K562 (cell line): ENCODE measurements around the gene TRAF3IP1. TPM values are rescaled to one million over a fixed set of nuclear protein-coding genes. Genes with fewer than 3 reads are reported as not detected.

ENCODE experiments used
- ATAC-seq: fragments of 200-7000 bp; cut with Tn5 transposase; 3 replicates; pipeline ENCODE4 v1.9.1; 2020; ENCODE audit warnings: moderate library complexity
- BruUV-seq: library from RNA; stranded (reverse); fragments of 400-500 nt; replicated peaks from 2 replicates; lab custom pipeline; 2021; lab: Mats Ljungman, UMichigan
- CTCF ChIA-PET: fragments of 300-600 bp; formaldehyde crosslinking; extraction: SDS; loops from one replicate; lab custom pipeline; 2021; ENCODE audit warnings: low intra/inter-chr PET ratio; lab: Yijun Ruan, JAX
- POLR2A ChIA-PET: fragments of 300-600, 350-650 bp; sonication (Branson Sonifier 250); formaldehyde crosslinking; extraction: SDS; loops from one replicate; lab custom pipeline; 2021; ENCODE audit warnings: antibody characterized with exemption, inconsistent platforms; lab: Yijun Ruan, JAX
- DNase-seq, 4 experiments: peaks; one replicate each; pipeline versions ENCODE4 v3.0.0 to v3.0.0-alpha.2; 2011 to 2018; ENCODE audit warnings: low spot score in 3 of 4, mixed read lengths in 3 of 4; ENCODE audit errors: extremely low read depth in 1 of 4
- FAIRE-seq: peaks from 2 replicates; lab custom pipeline; 2011; peaks lifted over from hg19 to GRCh38; lab: Jason Lieb, UNC
- H2AFZ ChIP-seq: 2 replicates; pipeline ENCODE4 v1.6.0; 2011; ENCODE audit warnings: low read depth, low read length, control low read depth, inconsistent platforms
- H3K27ac ChIP-seq: fragments of 200-600 bp; 3 replicates; pipeline ENCODE4 v1.8.0; 2011; ENCODE audit warnings: low read depth, mild to moderate bottlenecking, control low read depth, inconsistent platforms, low read length, moderate library complexity, mixed read lengths; ENCODE audit errors: extremely low read depth
- H3K27me3 ChIP-seq, 2 experiments: fragments of 300-600 bp in 1 of 2; 2 replicates in 1 of 2; 3 replicates in 1 of 2; pipeline versions ENCODE4 v1.6.0 to v1.8.0; 2011; ENCODE audit warnings: inconsistent platforms in 2 of 2, low read length in 2 of 2, mild to moderate bottlenecking in 1 of 2, mixed read lengths in 1 of 2, moderate library complexity in 1 of 2; ENCODE audit not compliant: control insufficient read depth in 2 of 2, insufficient read depth in 2 of 2
- H3K36me3 ChIP-seq: fragments of 300-600 bp; 3 replicates; pipeline ENCODE4 v1.8.0; 2011; ENCODE audit warnings: mild to moderate bottlenecking, low read length, inconsistent platforms; ENCODE audit not compliant: control insufficient read depth, insufficient read depth
- H3K4me1 ChIP-seq, 2 experiments: fragments of 200-600 bp in 1 of 2; replicated peaks in 1 of 2; 2 replicates in 1 of 2; 3 replicates in 1 of 2; pipeline versions ENCODE4 v1.5.1 to v1.8.0; 2011; ENCODE audit warnings: inconsistent platforms in 2 of 2, low read length in 2 of 2, mild to moderate bottlenecking in 1 of 2, mixed read lengths in 1 of 2, moderate library complexity in 1 of 2; ENCODE audit not compliant: control insufficient read depth in 2 of 2, insufficient read depth in 2 of 2
- H3K4me2 ChIP-seq: 2 replicates; pipeline ENCODE4 v1.6.1; 2011; ENCODE audit warnings: low read length, control low read depth, inconsistent platforms, mixed read lengths; ENCODE audit not compliant: insufficient read depth
- H3K4me3 ChIP-seq: fragments of 200-600 bp; sonication (generic), shearing (Covaris generic); 2 replicates; pipeline ENCODE4 v1.5.1; 2016; ENCODE audit warnings: control low read depth, inconsistent platforms
- H3K79me2 ChIP-seq: fragments of 200-600 bp; 3 replicates; pipeline ENCODE4 v1.8.0; 2011; ENCODE audit warnings: low read length, inconsistent platforms; ENCODE audit not compliant: control insufficient read depth, insufficient read depth
- H3K9ac ChIP-seq, 2 experiments: 2 replicates each; pipeline versions ENCODE4 v1.6.0 to v1.6.1; 2011; ENCODE audit warnings: low read depth in 2 of 2, low read length in 2 of 2, control low read depth in 1 of 2, inconsistent platforms in 1 of 2, mild to moderate bottlenecking in 1 of 2, mixed read lengths in 1 of 2; ENCODE audit not compliant: insufficient read depth in 1 of 2
- H3K9me1 ChIP-seq: one replicate; pipeline ENCODE4 v1.6.0; 2011; ENCODE audit warnings: inconsistent platforms, mild to moderate bottlenecking, low read length, moderate library complexity; ENCODE audit not compliant: control insufficient read depth, insufficient read depth
- H3K9me3 ChIP-seq: replicated peaks from 2 replicates; pipeline ENCODE4 v1.5.1; 2011; ENCODE audit warnings: low read depth, low read length, inconsistent platforms; ENCODE audit not compliant: control insufficient read depth, insufficient read depth
- H4K20me1 ChIP-seq: replicated peaks from 2 replicates; pipeline ENCODE4 v1.6.1; 2011; ENCODE audit warnings: low read length, inconsistent platforms, mixed read lengths; ENCODE audit not compliant: control insufficient read depth, insufficient read depth
- FOSL1 ChIP-seq: fragments of 200-800 bp; sonication (Bioruptor generic); conservative IDR thresholded peaks from 2 replicates; pipeline ENCODE4 v1.6.1; 2016; ENCODE audit warnings: missing genetic modification characterization, missing compliant biosample characterization
- GTF2E2 ChIP-seq: fragments of 200-800 bp; sonication (Bioruptor generic); IDR thresholded peaks from 2 replicates; pipeline ENCODE4 v1.6.1; 2016; ENCODE audit warnings: missing genetic modification characterization, missing compliant biosample characterization
- HOMEZ ChIP-seq: fragments of 250-450 bp; sonication (Bioruptor Pico); IDR thresholded peaks from 2 replicates; pipeline ENCODE4 v1.4.0; 2020; ENCODE audit warnings: mild to moderate bottlenecking, moderate library complexity
- MAFK ChIP-seq: IDR thresholded peaks from 2 replicates; pipeline ENCODE4 v1.6.1; 2011; ENCODE audit warnings: low read length, improper control_type of control experiment
- TEAD2 ChIP-seq: fragments of 450-650 bp; IDR thresholded peaks from 2 replicates; pipeline ENCODE4 v1.6.1; 2016; ENCODE audit warnings: missing genetic modification characterization, control low read depth, missing compliant biosample characterization
- THRB ChIP-seq: fragments of 450-650 bp; formaldehyde crosslinking; conservative IDR thresholded peaks from 2 replicates; pipeline ENCODE4 v1.4.0; 2022; ENCODE audit warnings: mild to moderate bottlenecking, missing genetic modification characterization
- TSHZ1 ChIP-seq: fragments of 250-450 bp; sonication (Bioruptor Pico); IDR thresholded peaks from 2 replicates; pipeline ENCODE4 v1.4.0; 2020; ENCODE audit warnings: mild to moderate bottlenecking, moderate library complexity
- ZNF263 ChIP-seq: sonication (generic); formaldehyde crosslinking; IDR thresholded peaks from 2 replicates; pipeline ENCODE4 v1.8.0; 2022; ENCODE audit warnings: mild to moderate bottlenecking, missing genetic modification reagents, borderline replicate concordance
- ZNF586 ChIP-seq: fragments of 450-650 bp; formaldehyde crosslinking; conservative IDR thresholded peaks from 2 replicates; pipeline ENCODE4 v1.4.0; 2020; ENCODE audit warnings: mild to moderate bottlenecking, moderate library complexity
- WGBS: fragments of 100-300 bp; shearing (Covaris generic); methylation state at CpG from one replicate; pipeline ENCODE4 v1.1.6; 2016; ENCODE audit warnings: low coverage, mixed read lengths; ENCODE audit not compliant: insufficient coverage; ENCODE audit errors: missing lambda C conversion rate; 5-methylcytosine and 5-hydroxymethylcytosine counted together
- in situ Hi-C: fragments of 300-500 bp; cut with MboI; formaldehyde crosslinking; loops from 4 replicates; pipeline ENCODE4 v1.15.0; 2018; ENCODE audit warnings: inconsistent platforms, mixed read lengths
- intact Hi-C: fragments of 100-400 bp; cut with micrococcal nuclease; formaldehyde crosslinking; loops from 2 replicates; pipeline ENCODE4 v1.14.2; 2022
- polyA plus RNA-seq, 8 experiments: library from polyadenylated mRNA; depleted of rRNA in 4 of 8; stranded (reverse) in 5 of 8; unstranded in 3 of 8; fragments of >200 nt; fragmentation: Nextera tagmentation in 2 of 8; fragmentation: Illumina TruSeq in 1 of 8; extraction: Ambion mirVana in 2 of 8; extraction: Trizol in 1 of 8; gene quantifications; 2 replicates each; pipeline versions ENCODE4 v1.2.1 to v1.2.3, GENCODE V29; 2011 to 2014; ENCODE audit warnings: inconsistent platforms in 1 of 8, missing spikeins in 1 of 8
- total RNA-seq, 7 experiments: library from RNA; depleted of rRNA in 6 of 7; stranded (reverse); fragments of >200 nt in 6 of 7; fragmentation: Illumina TruSeq in 2 of 7; extraction: Trizol in 2 of 7; gene quantifications; 2 replicates each; pipeline versions ENCODE4 v1.2.1 to v1.2.3, GENCODE V29; 2011 to 2021; ENCODE audit warnings: low replicate concordance in 1 of 7

TRAF3IP1 gene
- total and polyA plus RNA-seq, 9 of the 15 experiments (the other 6 are each of a cell fraction or from before 2014, with no cell fraction given), result 1.3 to 7.4 (median 3.4) TPM

- no peak for TF ChIP-seq HOMEZ (CRISPR knock-in tag)
- in situ Hi-C loops, result no loop called here
- FAIRE-seq (no peak), DNase-seq (no peak), ATAC-seq (no peak)
- H3K9me3 ChIP-seq, result no peaks in the 10 kb centered on the region
- intact Hi-C loops, result no loop called here
- H3K9ac ChIP-seq, result no peak overlapping the region
- POLR2A ChIA-PET, result interaction anchor here (1.1 kb wide), 1 partner anchor 9 kb away, joined by 5 read pairs; no protein-coding TSS in a partner anchor
- H3K36me3 ChIP-seq, result no peaks in the 10 kb centered on the region
- no TSS peak for BruUV-seq
- H3K79me2 ChIP-seq, result no peaks in the 10 kb centered on the region
- H3K27me3 ChIP-seq, result peaks cover 2 to 12% of the 10 kb centered on the region in 2 experiments; a peak in 3 of 5 replicates
- no peak overlapping the region for H3K4me2 ChIP-seq
- no peaks in the 10 kb centered on the region for H4K20me1 ChIP-seq
- H2AFZ ChIP-seq, result no peak overlapping the region
- CTCF ChIA-PET, result no interaction called here
- H3K4me3 ChIP-seq, result no peak overlapping the region
- peaks cover 0 to 6% of the 10 kb centered on the region in 2 experiments; a peak in 1 of 5 replicates for H3K4me1 ChIP-seq
- 9% methylated on average over 2 of the region's 2 CpGs for WGBS
- H3K9me1 ChIP-seq, result no peaks in the 10 kb centered on the region
- no peak overlapping the region for H3K27ac ChIP-seq
Observed at GRCh38 chr2:238313991-238314350, 6.3 kb upstream of the TRAF3IP1 start.

- no peaks in the 10 kb centered on the region for H3K79me2 ChIP-seq
- ChIA-PET CTCF (no interaction called here), POLR2A (interaction anchor here (1.1 kb wide), 1 partner anchor 8 kb away, joined by 5 read pairs; no protein-coding TSS in a partner anchor)
- no peak for FAIRE-seq
- 17% methylated on average over 8 of the region's 8 CpGs for WGBS
- H3K4me2 ChIP-seq, result no peak overlapping the region
- H4K20me1 ChIP-seq, result no peaks in the 10 kb centered on the region
- intact Hi-C loops, result no loop called here
- H3K9ac ChIP-seq, result no peak overlapping the region
- in situ Hi-C loops, result no loop called here
- TF ChIP-seq GTF2E2 (tag) (no peak), ZNF586 (CRISPR knock-in tag) (no peak), TEAD2 (tag) (no peak), FOSL1 (tag) (no peak), ZNF263 (CRISPR knock-in tag) (no peak), MAFK (no peak), THRB (no peak), TSHZ1 (CRISPR knock-in tag) (no peak)
- H2AFZ ChIP-seq, result no peak overlapping the region
- H3K9me1 ChIP-seq, result no peaks in the 10 kb centered on the region
- BruUV-seq, result no TSS peak
- H3K27ac ChIP-seq, result no peak overlapping the region
- no peak for DNase-seq
- ATAC-seq, result no peak
- no peaks in the 10 kb centered on the region for H3K36me3 ChIP-seq
- no peaks in the 10 kb centered on the region for H3K9me3 ChIP-seq
- no peak overlapping the region for H3K4me3 ChIP-seq
- peaks cover 0 to 7% of the 10 kb centered on the region in 2 experiments; a peak in 1 of 5 replicates for H3K4me1 ChIP-seq
- H3K27me3 ChIP-seq, result peaks cover 0 to 9% of the 10 kb centered on the region in 2 experiments; a peak in 2 of 5 replicates
Observed at GRCh38 chr2:238314576-238314975, 5.7 kb upstream of the TRAF3IP1 start.
